Hematopoietic multipotent progenitor cell treated with erythropoietin and hydrocortisone succinate and interleukin-3 and kit ligand, for 4 days (in vitro differentiated cells): Measurements from ENCODE around the gene GPR39.
"Not testable (repeated sequence)": the region's sequence is repeated elsewhere in the genome, so short reads cannot be mapped to it uniquely, and the experiment has no call there.

ENCODE experiments used
- DNase-seq: peaks from one replicate; pipeline ENCODE4 v3.0.0-alpha.2; 2015

The GPR39 gene

DNA sequence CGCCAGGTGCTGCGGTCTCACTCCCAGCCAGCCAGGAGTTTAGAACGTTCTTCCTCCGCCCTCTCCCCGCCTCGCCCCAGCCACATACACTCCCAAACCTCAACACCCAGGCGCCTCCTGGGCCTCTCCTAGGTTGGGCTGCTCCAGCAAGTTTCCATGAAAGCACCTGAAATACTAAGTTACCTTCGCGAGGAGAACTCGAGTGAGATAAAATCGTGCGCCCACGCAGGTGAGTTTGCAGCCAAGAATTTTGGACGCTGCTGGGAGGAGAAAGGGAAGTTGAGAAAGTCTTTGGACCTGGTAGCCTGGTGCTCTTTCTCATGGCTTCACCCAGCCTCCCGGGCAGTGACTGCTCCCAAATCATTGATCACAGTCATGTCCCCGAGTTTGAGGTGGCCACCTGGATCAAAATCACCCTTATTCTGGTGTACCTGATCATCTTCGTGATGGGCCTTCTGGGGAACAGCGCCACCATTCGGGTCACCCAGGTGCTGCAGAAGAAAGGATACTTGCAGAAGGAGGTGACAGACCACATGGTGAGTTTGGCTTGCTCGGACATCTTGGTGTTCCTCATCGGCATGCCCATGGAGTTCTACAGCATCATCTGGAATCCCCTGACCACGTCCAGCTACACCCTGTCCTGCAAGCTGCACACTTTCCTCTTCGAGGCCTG lies at the start of gene GPR39:
TSS of gene GPR39 (plus strand) at position 83 of the 673 bp plus-strand sequence.
- DNase-seq, result no peak

DNA sequence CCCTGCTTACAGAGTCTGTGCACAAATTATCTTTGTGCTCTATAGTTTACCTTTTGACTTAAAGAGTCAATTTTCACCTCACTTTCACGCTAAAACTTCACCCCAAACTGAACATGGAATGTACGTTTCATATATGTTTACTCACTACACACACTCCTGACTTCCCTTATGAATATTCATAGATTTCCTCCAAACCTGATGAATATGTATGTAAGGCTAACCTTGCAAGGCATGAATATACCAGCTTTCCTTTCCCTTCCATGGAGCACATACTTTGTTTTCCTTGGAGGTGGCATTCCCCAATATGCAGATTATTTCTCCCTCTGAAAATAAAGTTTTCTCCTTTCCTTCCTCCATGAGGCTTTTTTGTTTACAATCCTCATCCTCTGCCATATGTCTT lies 48.4 kb upstream of the GPR39 start:
- no peak for DNase-seq

DNA sequence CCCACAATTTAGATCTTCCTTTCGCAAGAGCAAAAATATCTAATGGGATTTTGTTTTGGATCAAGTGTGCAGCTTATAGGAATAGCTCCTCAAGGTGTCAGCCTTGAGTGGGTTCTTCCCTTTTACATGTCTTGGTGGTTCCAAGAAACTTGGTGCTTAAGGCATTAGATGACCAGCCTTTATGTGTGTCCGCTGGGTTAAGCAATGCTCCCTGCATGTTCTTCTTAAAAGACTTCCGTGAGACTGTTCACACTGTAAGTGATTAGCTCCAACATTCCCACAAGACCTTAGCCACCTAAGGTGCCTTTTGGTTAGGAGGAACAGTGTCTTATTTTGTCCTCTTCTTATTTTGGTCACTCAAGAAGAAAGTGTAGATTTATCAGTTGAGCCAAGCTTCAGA lies 44.3 kb upstream of the GPR39 start:
- no peak for DNase-seq

GRCh38 chr2:132373391-132374135 lies 43.0 kb upstream of the GPR39 start:
- DNase-seq, result no peak

DNA sequence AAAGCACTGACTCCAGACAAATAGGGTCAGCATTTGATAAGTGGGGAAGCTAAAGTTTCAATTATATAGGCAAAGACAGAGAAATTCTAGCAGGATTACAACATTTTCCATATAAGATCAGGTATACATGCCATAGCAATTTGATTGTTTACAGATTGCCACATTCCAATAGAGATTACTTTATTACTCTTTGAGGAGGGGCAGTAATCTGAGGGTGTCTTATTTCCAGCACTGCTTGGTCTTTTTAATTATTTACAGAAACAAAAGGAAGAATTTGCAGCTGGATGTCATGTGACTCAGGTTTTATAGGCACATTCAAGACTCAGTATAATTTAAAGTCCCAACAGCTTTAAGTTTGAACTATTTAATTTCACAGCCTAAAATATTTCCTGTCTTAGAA lies 42.5 kb upstream of the GPR39 start:
- no peak for DNase-seq

DNA sequence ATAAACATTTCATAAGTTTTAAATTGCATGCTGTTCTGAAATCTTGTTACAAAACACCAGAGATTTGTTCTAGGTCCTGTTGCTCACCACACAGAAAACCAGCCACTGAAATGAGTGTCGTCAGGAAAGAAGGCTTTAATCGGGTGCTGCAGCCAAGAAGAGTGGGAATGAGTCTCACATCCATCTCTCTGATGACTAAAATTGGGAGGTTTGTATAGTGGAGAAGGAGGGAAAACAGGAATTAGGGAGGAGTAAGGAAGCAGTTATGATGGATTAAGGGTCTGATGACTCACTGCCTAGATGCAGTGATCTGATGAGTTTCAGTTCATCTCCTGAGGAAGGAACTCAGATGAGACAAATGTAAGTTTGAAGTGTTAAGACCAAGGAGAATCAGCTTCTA lies 42.1 kb upstream of the GPR39 start:
- DNase-seq, result no peak

GRCh38 chr2:132374961-132375360 lies 41.6 kb upstream of the GPR39 start:
- no peak for DNase-seq

DNA sequence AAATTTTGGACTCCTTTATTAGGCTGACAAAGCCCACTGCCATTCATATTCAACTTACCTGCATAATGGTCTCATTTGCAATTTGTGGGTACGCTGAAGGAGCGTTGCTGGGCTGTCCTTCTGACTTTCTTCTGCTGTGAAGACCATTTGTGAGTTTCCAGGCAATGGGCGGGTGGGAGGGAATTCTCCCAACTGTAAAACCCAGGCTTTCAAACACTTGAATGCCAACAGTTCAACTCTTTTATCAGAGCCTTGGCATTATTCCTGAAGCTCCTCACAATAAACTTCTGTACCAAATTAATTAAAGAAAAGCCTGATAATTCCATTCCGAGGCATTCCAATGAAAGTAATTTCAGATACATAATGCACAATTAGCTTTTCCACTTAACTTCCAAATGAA lies 35.2 kb upstream of the GPR39 start:
- no peak for DNase-seq

DNA sequence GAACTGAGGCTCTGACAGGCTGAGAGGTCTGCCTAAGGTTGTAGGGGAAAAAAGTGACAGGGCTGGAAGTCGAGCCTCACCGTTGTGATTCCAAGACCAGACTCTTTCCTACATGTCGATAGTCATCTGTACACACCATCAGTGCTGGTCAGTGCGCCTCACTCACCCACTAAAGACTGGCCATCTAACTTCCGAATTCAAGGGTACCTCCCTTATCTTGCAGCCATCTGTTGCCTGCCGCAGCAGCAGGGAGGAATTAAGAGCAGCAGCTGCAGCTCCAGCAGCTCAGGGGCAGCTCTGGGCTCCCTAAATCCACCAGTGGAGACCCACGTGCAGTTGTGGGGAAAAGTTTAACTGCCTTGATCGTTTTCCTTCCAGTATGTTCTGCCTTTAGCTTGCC lies 32.6 kb upstream of the GPR39 start:
- DNase-seq, result peak; percentile 60

- DNase-seq, result peak; percentile 70
Measured at GRCh38 chr2:132384491-132385151, 32.0 kb upstream of the GPR39 start.

GRCh38 chr2:132387126-132387525 lies 29.5 kb upstream of the GPR39 start:
- no peak for DNase-seq

DNA sequence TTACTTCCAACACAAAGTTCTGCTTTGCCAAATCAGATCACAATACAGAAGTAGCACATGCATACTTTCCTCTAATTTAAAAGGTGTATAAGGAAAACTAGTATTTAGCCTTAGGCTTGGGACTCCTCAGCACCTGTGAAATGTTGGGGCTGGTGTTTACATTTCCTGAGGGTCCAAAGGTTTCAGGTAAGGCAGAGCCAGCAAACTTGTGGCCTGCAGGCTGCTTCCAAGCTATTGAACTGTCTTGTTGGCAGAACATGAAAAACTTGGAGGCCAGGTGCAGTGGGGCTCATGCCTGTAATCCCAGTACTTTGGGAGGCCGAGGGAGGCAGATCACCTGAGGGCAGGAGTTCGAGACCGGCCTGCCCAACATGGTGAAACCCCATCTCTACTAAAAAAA lies 26.5 kb upstream of the GPR39 start:
- no peak for DNase-seq

- DNase-seq, result no peak
Measured at GRCh38 chr2:132391378-132391777, 25.2 kb upstream of the GPR39 start.

DNA sequence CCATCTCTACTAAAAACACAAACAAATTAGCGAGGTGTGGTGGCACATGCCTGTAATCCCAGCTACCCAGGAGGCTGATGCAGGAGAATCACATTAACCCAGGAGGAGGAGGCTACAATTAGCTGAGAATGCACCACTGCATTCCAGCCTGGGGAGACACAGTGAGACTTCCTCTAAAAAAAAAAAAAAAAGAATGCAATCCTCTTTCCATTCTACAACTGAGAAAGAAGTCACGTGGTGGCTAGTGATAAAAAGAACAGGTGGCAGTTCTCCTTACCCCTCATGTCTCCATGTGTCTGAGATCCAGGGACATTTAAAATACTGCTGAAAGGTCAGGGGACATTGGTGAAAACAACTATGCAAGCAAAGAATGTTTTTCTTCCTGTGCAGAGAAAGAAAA lies 24.4 kb upstream of the GPR39 start:
- no peak for DNase-seq

- DNase-seq, result no peak
Measured at GRCh38 chr2:132392879-132393278, 23.7 kb upstream of the GPR39 start.

DNA sequence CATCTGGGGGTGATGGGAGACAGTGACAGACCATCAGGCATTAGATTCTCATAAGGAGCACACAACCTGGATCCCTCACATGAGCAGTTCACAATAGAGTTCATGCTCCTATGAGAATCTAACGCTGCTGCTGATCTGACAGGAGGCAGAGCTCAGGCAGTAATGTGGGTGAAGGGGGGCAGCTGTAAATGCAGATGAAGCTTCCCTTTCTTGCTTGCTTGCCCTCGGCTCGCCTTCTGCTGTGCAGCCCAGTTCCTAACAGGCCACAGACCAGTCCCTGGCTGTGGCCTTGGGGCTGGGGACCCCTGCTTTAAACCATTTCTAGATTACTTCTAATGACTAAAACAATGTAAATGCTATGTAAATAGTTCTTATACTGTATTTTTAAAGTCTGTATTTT lies 19.6 kb upstream of the GPR39 start:
- DNase-seq, result not testable (repeated sequence)

- DNase-seq, result peak; percentile 84
Measured at GRCh38 chr2:132400169-132400900, 16.3 kb upstream of the GPR39 start.

DNA sequence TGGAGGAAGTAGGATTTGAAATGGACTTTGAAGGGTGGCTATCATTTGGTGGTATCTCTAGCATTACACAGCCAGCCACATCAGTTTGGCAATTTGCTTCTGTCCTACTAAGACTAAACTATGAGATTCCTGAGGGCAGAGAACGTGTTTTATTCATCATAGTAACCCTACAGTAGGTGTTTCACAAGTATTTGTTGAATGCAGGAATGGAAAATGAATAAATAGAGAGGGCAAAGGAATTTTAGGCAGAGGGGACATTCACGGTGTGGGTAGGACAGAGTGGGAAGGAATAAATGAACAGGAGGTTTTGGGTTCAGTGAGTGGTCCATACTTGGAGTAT lies 15.7 kb upstream of the GPR39 start:
- no peak for DNase-seq

- no peak for DNase-seq
Measured at GRCh38 chr2:132401326-132401725, 15.3 kb upstream of the GPR39 start.

DNA sequence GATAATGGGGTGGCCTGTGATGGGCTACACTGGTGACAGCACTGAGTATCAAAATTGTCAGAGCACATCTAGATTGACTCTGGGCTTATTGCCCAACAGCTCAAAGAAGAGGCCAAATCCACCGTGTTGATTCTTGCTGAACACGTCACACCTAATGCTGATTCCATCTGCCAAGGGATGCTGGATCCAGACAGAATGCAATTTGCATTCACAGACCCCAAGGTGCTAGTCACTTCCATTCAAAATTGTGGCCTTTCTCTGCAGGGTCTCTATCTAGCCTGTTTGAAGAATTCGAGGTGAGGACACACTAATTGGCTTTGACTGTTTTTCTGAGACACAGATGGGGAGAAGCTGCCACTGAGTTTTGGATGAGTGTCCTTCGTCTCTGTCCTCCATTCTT lies 13.5 kb upstream of the GPR39 start:
- no peak for DNase-seq

- DNase-seq, result no peak
Measured at GRCh38 chr2:132404056-132404455, 12.5 kb upstream of the GPR39 start.

DNA sequence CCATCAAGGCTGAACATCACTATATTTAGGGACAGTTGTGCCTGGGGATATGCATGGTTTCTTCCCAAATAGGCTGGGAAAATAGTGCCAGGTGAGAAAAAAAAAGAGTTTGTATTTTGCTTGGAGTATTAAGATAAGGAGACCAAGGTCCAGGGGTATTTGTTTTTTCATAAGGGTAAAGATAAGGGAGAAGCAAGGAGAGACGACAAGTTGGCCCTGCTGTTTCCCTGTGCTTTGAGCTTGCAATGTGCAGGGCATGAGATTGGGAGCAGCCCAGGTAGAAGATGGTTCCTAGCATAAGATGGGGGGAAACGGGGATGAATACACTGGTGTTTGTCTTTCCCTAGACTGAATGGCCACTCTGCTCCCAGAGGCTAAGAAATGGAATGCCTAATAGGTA lies 8.8 kb upstream of the GPR39 start:
- no peak for DNase-seq

DNA sequence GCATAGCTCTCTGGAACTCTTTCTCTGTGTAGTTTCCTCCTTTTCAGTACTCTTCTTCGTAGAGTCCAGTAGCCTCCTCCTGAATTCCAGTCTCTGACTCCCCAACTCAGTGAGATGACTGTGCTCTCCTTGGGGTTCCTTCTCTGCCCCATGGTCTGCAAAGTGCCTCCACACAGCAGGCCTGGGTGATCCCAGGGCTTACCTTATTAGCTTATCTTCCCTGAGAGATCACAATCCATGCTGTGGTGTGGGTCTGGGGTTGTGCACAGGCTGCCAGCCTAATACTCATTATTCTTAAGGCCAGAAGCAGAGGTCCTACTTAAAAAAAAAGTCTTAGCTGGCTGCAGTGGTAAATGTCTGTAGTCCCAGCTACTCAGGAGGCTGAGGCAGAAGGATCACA lies 4.6 kb upstream of the GPR39 start:
- DNase-seq, result no peak

DNA sequence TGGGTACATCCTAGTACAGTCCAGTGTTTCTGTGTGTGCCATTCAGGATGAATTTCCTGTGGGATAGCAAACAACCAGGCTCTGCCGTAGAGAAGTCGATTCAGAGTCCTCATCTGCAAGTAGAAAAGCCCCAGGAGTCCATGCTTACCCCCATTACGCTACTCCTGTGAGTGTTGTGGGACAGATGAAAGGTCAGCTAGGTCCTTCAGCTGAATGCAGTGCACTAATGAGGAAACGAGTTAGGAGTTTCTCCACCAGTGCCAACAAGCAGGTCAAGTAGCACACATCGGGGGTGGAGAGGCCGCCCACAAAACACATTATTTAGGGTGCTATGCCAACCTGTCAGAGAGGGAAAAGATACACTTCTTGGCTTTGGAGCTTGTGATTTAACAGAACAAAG lies 2.5 kb upstream of the GPR39 start:
- no peak for DNase-seq
